WTC11 (cell line): ENCODE data around the gene ASB12. TPM values are rescaled to one million over a fixed set of nuclear protein-coding genes. Genes with fewer than 3 reads are reported as not detected.

Experiments
- ATAC-seq: fragments of 200-7000 bp; cut with Tn5 transposase; 2 replicates; pipeline ENCODE4 v1.10.0; 2021; ENCODE audit warnings: mild to moderate bottlenecking, moderate library complexity
- CTCF ChIA-PET: fragments of 300-600 bp; sonication (Branson Sonifier 250); formaldehyde crosslinking; loops from one replicate; lab custom pipeline; 2021; ENCODE audit warnings: antibody characterized with exemption; lab: Charles Lee
- POLR2A ChIA-PET: fragments of 350-600 bp; sonication (Branson Sonifier 250); formaldehyde crosslinking; loops from one replicate; lab custom pipeline; 2021; ENCODE audit warnings: antibody characterized with exemption; lab: Charles Lee
- DNase-seq: peaks from one replicate; pipeline ENCODE4 v3.0.0; 2021; ENCODE audit warnings: low spot score
- H3K27ac Mint-ChIP-seq: 2 replicates; pipeline ENCODE4 v1.8.0; 2021; ENCODE audit warnings: mixed read lengths
- H3K27me3 Mint-ChIP-seq: 2 replicates; pipeline ENCODE4 v1.8.0; 2021; ENCODE audit warnings: low read depth, mild to moderate bottlenecking, moderate library complexity, mixed read lengths
- H3K36me3 Mint-ChIP-seq: 2 replicates; pipeline ENCODE4 v1.8.0; 2021; ENCODE audit warnings: mixed read lengths
- H3K4me1 Mint-ChIP-seq: 2 replicates; pipeline ENCODE4 v1.8.0; 2022; ENCODE audit warnings: mixed read lengths
- H3K4me3 Mint-ChIP-seq: 2 replicates; pipeline ENCODE4 v1.8.0; 2021; ENCODE audit warnings: mild to moderate bottlenecking, moderate library complexity, mixed read lengths
- H3K9me3 Mint-ChIP-seq: 2 replicates; pipeline ENCODE4 v1.8.0; 2021; ENCODE audit warnings: mixed read lengths
- CREB1 ChIP-seq: sonication (generic); formaldehyde crosslinking; IDR thresholded peaks from 2 replicates; pipeline ENCODE4 v1.8.0; 2023; ENCODE audit warnings: mild to moderate bottlenecking, missing genetic modification reagents
- CREM ChIP-seq: sonication (generic); formaldehyde crosslinking; IDR thresholded peaks from 2 replicates; pipeline ENCODE4 v1.8.1; 2022; ENCODE audit warnings: mild to moderate bottlenecking, missing genetic modification reagents, moderate library complexity
- E2F4 ChIP-seq: sonication (generic); formaldehyde crosslinking; IDR thresholded peaks from 2 replicates; pipeline ENCODE4 v1.8.1; 2022; ENCODE audit warnings: low read depth, mild to moderate bottlenecking, moderate library complexity, missing genetic modification reagents, borderline replicate concordance
- FOXK1 ChIP-seq: sonication (generic); formaldehyde crosslinking; IDR thresholded peaks from 2 replicates; pipeline ENCODE4 v1.8.0; 2022; ENCODE audit warnings: mild to moderate bottlenecking, moderate library complexity, missing genetic modification reagents
- GABPB1 ChIP-seq: sonication (generic); formaldehyde crosslinking; IDR thresholded peaks from 2 replicates; pipeline ENCODE4 v1.8.1; 2023; ENCODE audit warnings: mild to moderate bottlenecking, missing genetic modification reagents
- GRHL2 ChIP-seq: fragments of 250-450 bp; sonication (Bioruptor Pico); IDR thresholded peaks from 2 replicates; pipeline ENCODE4 v1.8.0; 2022; ENCODE audit warnings: mild to moderate bottlenecking, moderate library complexity; ENCODE audit not compliant: insufficient replicate concordance, severe bottlenecking
- KAT7 ChIP-seq: sonication (generic); formaldehyde crosslinking; IDR thresholded peaks from 2 replicates; pipeline ENCODE4 v1.8.1; 2023; ENCODE audit warnings: missing genetic modification reagents, mild to moderate bottlenecking, borderline replicate concordance
- NFE2L1 ChIP-seq: sonication (generic); formaldehyde crosslinking; IDR thresholded peaks from 2 replicates; pipeline ENCODE4 v1.8.1; 2023; ENCODE audit warnings: missing genetic modification reagents
- NFYB ChIP-seq: sonication (generic); formaldehyde crosslinking; conservative IDR thresholded peaks from 2 replicates; pipeline ENCODE4 v1.8.0; 2022; ENCODE audit warnings: low read depth, missing genetic modification reagents
- NR1H2 ChIP-seq: sonication (generic); formaldehyde crosslinking; IDR thresholded peaks from 2 replicates; pipeline ENCODE4 v1.9.0; 2021; ENCODE audit warnings: mild to moderate bottlenecking, moderate library complexity, missing genetic modification reagents
- PRDM15 ChIP-seq: sonication (generic); formaldehyde crosslinking; IDR thresholded peaks from 2 replicates; pipeline ENCODE4 v1.8.0; 2022; ENCODE audit warnings: missing genetic modification reagents
- SMAD3 ChIP-seq: sonication (generic); formaldehyde crosslinking; IDR thresholded peaks from 2 replicates; pipeline ENCODE4 v1.8.0; 2022; ENCODE audit warnings: missing genetic modification reagents, mild to moderate bottlenecking, borderline replicate concordance
- SP1 ChIP-seq: sonication (generic); formaldehyde crosslinking; conservative IDR thresholded peaks from 2 replicates; pipeline ENCODE4 v1.8.1; 2022; ENCODE audit warnings: missing genetic modification reagents
- TEAD1 ChIP-seq: sonication (generic); formaldehyde crosslinking; IDR thresholded peaks from 2 replicates; pipeline ENCODE4 v1.8.0; 2022; ENCODE audit warnings: mild to moderate bottlenecking, missing genetic modification reagents
- TEAD4 ChIP-seq: sonication (generic); formaldehyde crosslinking; IDR thresholded peaks from 2 replicates; pipeline ENCODE4 v1.8.0; 2022; ENCODE audit warnings: mild to moderate bottlenecking, missing genetic modification reagents
- ZBTB21 ChIP-seq: sonication (generic); formaldehyde crosslinking; IDR thresholded peaks from 2 replicates; pipeline ENCODE4 v1.8.1; 2023; ENCODE audit warnings: mild to moderate bottlenecking, missing genetic modification reagents, borderline replicate concordance
- ZMAT4 ChIP-seq: fragments of 250-450 bp; sonication (Bioruptor Pico); IDR thresholded peaks from 2 replicates; pipeline ENCODE4 v1.9.0; 2021; ENCODE audit warnings: mild to moderate bottlenecking
- ZNF263 ChIP-seq: sonication (generic); formaldehyde crosslinking; IDR thresholded peaks from 2 replicates; pipeline ENCODE4 v1.8.1; 2022; ENCODE audit warnings: low read depth, mild to moderate bottlenecking, moderate library complexity, missing genetic modification reagents
- ZNF416 ChIP-seq: fragments of 250-450 bp; sonication (Bioruptor Pico); IDR thresholded peaks from 2 replicates; pipeline ENCODE4 v1.9.0; 2021; ENCODE audit warnings: mild to moderate bottlenecking, inconsistent platforms
- total RNA-seq: library from RNA; stranded (reverse); gene quantifications from 3 replicates; pipeline ENCODE4 v1.2.3, GENCODE V29; 2021
- TF ChIP-seq, protein P1 (sequence below): sonication (generic); formaldehyde crosslinking; IDR thresholded peaks from 2 replicates; pipeline ENCODE4 v1.8.0; 2023; ENCODE audit warnings: mild to moderate bottlenecking, missing genetic modification reagents
- TF ChIP-seq, protein P2 (sequence below): sonication (generic); formaldehyde crosslinking; IDR thresholded peaks from 2 replicates; pipeline ENCODE4 v1.8.1; 2023; ENCODE audit warnings: mild to moderate bottlenecking, missing genetic modification reagents, moderate library complexity
- TF ChIP-seq, protein P3 (sequence below): sonication (generic); formaldehyde crosslinking; IDR thresholded peaks from 2 replicates; pipeline ENCODE4 v1.8.1; 2023; ENCODE audit warnings: mild to moderate bottlenecking, missing genetic modification reagents
- TF ChIP-seq, protein P4 (sequence below): fragments of 250-450 bp; sonication (Bioruptor Pico); IDR thresholded peaks from 2 replicates; pipeline ENCODE4 v1.9.0; 2021; ENCODE audit warnings: moderate library complexity, mild to moderate bottlenecking, inconsistent platforms, borderline replicate concordance

The ASB12 gene
- total RNA-seq, 1 experiment from 2014 or later, result 1.4 TPM

- H3K9me3 Mint-ChIP-seq, result no peaks in the 10 kb centered on the region
- no peak for TF ChIP-seq TEAD1 (CRISPR knock-in tag)
- TF ChIP-seq NFE2L1 (CRISPR knock-in tag), result no peak
- TF ChIP-seq, protein P1, sequence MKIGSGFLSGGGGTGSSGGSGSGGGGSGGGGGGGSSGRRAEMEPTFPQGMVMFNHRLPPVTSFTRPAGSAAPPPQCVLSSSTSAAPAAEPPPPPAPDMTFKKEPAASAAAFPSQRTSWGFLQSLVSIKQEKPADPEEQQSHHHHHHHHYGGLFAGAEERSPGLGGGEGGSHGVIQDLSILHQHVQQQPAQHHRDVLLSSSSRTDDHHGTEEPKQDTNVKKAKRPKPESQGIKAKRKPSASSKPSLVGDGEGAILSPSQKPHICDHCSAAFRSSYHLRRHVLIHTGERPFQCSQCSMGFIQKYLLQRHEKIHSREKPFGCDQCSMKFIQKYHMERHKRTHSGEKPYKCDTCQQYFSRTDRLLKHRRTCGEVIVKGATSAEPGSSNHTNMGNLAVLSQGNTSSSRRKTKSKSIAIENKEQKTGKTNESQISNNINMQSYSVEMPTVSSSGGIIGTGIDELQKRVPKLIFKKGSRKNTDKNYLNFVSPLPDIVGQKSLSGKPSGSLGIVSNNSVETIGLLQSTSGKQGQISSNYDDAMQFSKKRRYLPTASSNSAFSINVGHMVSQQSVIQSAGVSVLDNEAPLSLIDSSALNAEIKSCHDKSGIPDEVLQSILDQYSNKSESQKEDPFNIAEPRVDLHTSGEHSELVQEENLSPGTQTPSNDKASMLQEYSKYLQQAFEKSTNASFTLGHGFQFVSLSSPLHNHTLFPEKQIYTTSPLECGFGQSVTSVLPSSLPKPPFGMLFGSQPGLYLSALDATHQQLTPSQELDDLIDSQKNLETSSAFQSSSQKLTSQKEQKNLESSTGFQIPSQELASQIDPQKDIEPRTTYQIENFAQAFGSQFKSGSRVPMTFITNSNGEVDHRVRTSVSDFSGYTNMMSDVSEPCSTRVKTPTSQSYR (CRISPR knock-in tag), result no peak
- TF ChIP-seq ZBTB21 (CRISPR knock-in tag), result no peak
- TF ChIP-seq TEAD4 (CRISPR knock-in tag), result no peak
- no peak for TF ChIP-seq E2F4
- TF ChIP-seq, protein P2, sequence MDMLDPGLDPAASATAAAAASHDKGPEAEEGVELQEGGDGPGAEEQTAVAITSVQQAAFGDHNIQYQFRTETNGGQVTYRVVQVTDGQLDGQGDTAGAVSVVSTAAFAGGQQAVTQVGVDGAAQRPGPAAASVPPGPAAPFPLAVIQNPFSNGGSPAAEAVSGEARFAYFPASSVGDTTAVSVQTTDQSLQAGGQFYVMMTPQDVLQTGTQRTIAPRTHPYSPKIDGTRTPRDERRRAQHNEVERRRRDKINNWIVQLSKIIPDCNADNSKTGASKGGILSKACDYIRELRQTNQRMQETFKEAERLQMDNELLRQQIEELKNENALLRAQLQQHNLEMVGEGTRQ (CRISPR knock-in tag), result no peak
- CTCF ChIA-PET, result interaction anchor here (1.9 to 3.1 kb wide), 2 partner anchors 113 to 276 kb away, joined by 9 to 10 read pairs; no protein-coding TSS in a partner anchor
- peak overlapping the region; percentile 73 for H3K4me3 Mint-ChIP-seq
- no peak for ATAC-seq
- no peak overlapping the region; the same call in 1 of the 2 replicates for H3K27ac Mint-ChIP-seq
- H3K4me1 Mint-ChIP-seq, result peaks cover 13% of the 10 kb centered on the region
- peaks cover 14% of the 10 kb centered on the region for H3K27me3 Mint-ChIP-seq
- no peak for DNase-seq
- no peaks in the 10 kb centered on the region for H3K36me3 Mint-ChIP-seq
- POLR2A ChIA-PET, result no interaction called here
Measured at GRCh38 chrX:64206556-64207162, 23.7 kb downstream of the ASB12 start.

- CTCF ChIA-PET, result interaction anchor here (1.0 to 3.1 kb wide), 4 partner anchors 53 to 422 kb away, joined by 3 to 11 read pairs (median 10); no protein-coding TSS in a partner anchor
- Mint-ChIP-seq H3K36me3 (no peaks in the 10 kb centered on the region), H3K27me3 (peaks cover 14% of the 10 kb centered on the region), H3K4me1 (peaks cover 13% of the 10 kb centered on the region), H3K4me3 (peak overlapping the region; percentile 73), H3K9me3 (no peaks in the 10 kb centered on the region), H3K27ac (peak overlapping the region; percentile 80; the same call in 1 of the 2 replicates)
- no peak for TF ChIP-seq ZNF416 (CRISPR knock-in tag)
- no peak for TF ChIP-seq CREB1
- TF ChIP-seq NFYB, result peak; percentile 83
- no peak for TF ChIP-seq SMAD3
- TF ChIP-seq ZNF263, result no peak
- no peak for TF ChIP-seq CREM (CRISPR knock-in tag)
- no peak for TF ChIP-seq GRHL2 (CRISPR knock-in tag)
- TF ChIP-seq, protein P3, sequence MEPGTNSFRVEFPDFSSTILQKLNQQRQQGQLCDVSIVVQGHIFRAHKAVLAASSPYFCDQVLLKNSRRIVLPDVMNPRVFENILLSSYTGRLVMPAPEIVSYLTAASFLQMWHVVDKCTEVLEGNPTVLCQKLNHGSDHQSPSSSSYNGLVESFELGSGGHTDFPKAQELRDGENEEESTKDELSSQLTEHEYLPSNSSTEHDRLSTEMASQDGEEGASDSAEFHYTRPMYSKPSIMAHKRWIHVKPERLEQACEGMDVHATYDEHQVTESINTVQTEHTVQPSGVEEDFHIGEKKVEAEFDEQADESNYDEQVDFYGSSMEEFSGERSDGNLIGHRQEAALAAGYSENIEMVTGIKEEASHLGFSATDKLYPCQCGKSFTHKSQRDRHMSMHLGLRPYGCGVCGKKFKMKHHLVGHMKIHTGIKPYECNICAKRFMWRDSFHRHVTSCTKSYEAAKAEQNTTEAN, result no peak
- TF ChIP-seq GABPB1 (CRISPR knock-in tag), result no peak
- TF ChIP-seq, protein P4, sequence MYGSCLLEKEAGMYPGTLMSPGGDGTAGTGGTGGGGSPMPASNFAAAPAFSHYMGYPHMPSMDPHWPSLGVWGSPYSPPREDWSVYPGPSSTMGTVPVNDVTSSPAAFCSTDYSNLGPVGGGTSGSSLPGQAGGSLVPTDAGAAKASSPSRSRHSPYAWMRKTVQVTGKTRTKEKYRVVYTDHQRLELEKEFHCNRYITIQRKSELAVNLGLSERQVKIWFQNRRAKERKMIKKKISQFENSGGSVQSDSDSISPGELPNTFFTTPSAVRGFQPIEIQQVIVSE, result no peak
- TF ChIP-seq KAT7 (CRISPR knock-in tag), result no peak
- TF ChIP-seq SP1 (CRISPR knock-in tag), result peak; percentile 83
- no peak for TF ChIP-seq PRDM15 (CRISPR knock-in tag)
- no peak for TF ChIP-seq NR1H2 (CRISPR knock-in tag)
- no peak for TF ChIP-seq ZMAT4
- TF ChIP-seq FOXK1 (CRISPR knock-in tag), result 0 out of 2 replicates have a peak, but pooled peaks have one; percentile 13
- POLR2A ChIA-PET, result no interaction called here
- peak; percentile 89 for DNase-seq
- ATAC-seq, result peak; percentile 85
Measured at GRCh38 chrX:64205735-64206501, 24.5 kb downstream of the ASB12 start.
